ENCODE results near the gene GATA5.
"Not testable (repeated sequence)": the region's sequence is repeated elsewhere in the genome, so short reads cannot be mapped to it uniquely, and the experiment has no call there.

The GATA5 gene

GRCh38 chr20:62428002-62428372 lies 47.8 kb downstream of the GATA5 start:
- no peak overlapping the region for H3K27ac ChIP-seq (replicated peaks)
- no peak for DNase-seq (ENCODE audit: low read depth in 1 of 2, low spot score in 1 of 2)
- TF ChIP-seq GABPA (IDR thresholded peaks at IDR 0.05; ENCODE audit: low read depth): no peak
- no peak for TF ChIP-seq SPI1 (IDR thresholded peaks at IDR 0.05; ENCODE audit: borderline replicate concordance, low read depth)
- TF ChIP-seq POLR2AphosphoS5 (IDR thresholded peaks at IDR 0.05; ENCODE audit: low read depth): no peak
- no peak for TF ChIP-seq CTCF (IDR thresholded peaks at IDR 0.05; ENCODE audit: insufficient read depth, low read length)
- TF ChIP-seq REST (IDR thresholded peaks at IDR 0.05; ENCODE audit: insufficient replicate concordance, low read depth): no peak
- no peak overlapping the region for H3K4me3 ChIP-seq (replicated peaks; ENCODE audit: insufficient read depth, low read length)
- H3K27me3 ChIP-seq (ENCODE audit: insufficient read depth, poor library complexity, severe bottlenecking): peaks cover 4% of the 10 kb centered on the region

- TF ChIP-seq POLR2AphosphoS5 (IDR thresholded peaks at IDR 0.05; ENCODE audit: low read depth) (no peak), GABPA (IDR thresholded peaks at IDR 0.05; ENCODE audit: low read depth) (no peak), CTCF (IDR thresholded peaks at IDR 0.05; ENCODE audit: insufficient read depth, low read length) (no peak), REST (IDR thresholded peaks at IDR 0.05; ENCODE audit: insufficient replicate concordance, low read depth) (no peak), SPI1 (IDR thresholded peaks at IDR 0.05; ENCODE audit: borderline replicate concordance, low read depth) (no peak)
- no peak for DNase-seq (ENCODE audit: low read depth in 1 of 2, low spot score in 1 of 2)
- Histone ChIP-seq H3K27ac (replicated peaks) (no peak within 1 kb of the TSS), H3K27me3 (ENCODE audit: insufficient read depth, poor library complexity, severe bottlenecking) (peaks cover 4% of the 10 kb centered on the region), H3K4me3 (replicated peaks; ENCODE audit: insufficient read depth, low read length) (no peak within 1 kb of the TSS)
These were observed 48.4 kb downstream of the GATA5 start, which contains the start of gene RBBP8NL for GRCh38 chr20:62427172-62428001. TSS of gene RBBP8NL (minus strand) at chr20:62427539. CDS start at chr20:62419647, 7,892 bp downstream.

GRCh38 chr20:62426699-62427131 lies 49.1 kb downstream of the GATA5 start:
- Histone ChIP-seq H3K4me3 (replicated peaks; ENCODE audit: insufficient read depth, low read length) (no peak overlapping the region), H3K27me3 (ENCODE audit: insufficient read depth, poor library complexity, severe bottlenecking) (peaks cover 4% of the 10 kb centered on the region), H3K27ac (replicated peaks) (no peak overlapping the region)
- no peak for DNase-seq (ENCODE audit: low read depth in 1 of 2, low spot score in 1 of 2)
- no peak for TF ChIP-seq SPI1 (IDR thresholded peaks at IDR 0.05; ENCODE audit: borderline replicate concordance, low read depth)
- TF ChIP-seq GABPA (IDR thresholded peaks at IDR 0.05; ENCODE audit: low read depth): no peak
- no peak for TF ChIP-seq POLR2AphosphoS5 (IDR thresholded peaks at IDR 0.05; ENCODE audit: low read depth)
- TF ChIP-seq CTCF (IDR thresholded peaks at IDR 0.05; ENCODE audit: insufficient read depth, low read length): no peak
- no peak for TF ChIP-seq REST (IDR thresholded peaks at IDR 0.05; ENCODE audit: insufficient replicate concordance, low read depth)

- H3K27me3 ChIP-seq (ENCODE audit: insufficient read depth, poor library complexity, severe bottlenecking); H3K4me3 ChIP-seq (replicated peaks; ENCODE audit: insufficient read depth, low read length); H3K27ac ChIP-seq (replicated peaks); DNase-seq (ENCODE audit: low read depth in 1 of 2, low spot score in 1 of 2): not testable (repeated sequence)
These were observed 49.8 kb downstream of the GATA5 start for GRCh38 chr20:62426059-62426348.
